C4-2B (cell line): Measurements from ENCODE around the gene OSBPL6.

ENCODE experiments used
- H3K27ac ChIP-seq: fragments of 450-650 bp; 2 replicates; pipeline ENCODE4 v1.5.1; 2017
- ZFX ChIP-seq: fragments of 450-650 bp; IDR thresholded peaks from 2 replicates; pipeline ENCODE4 v1.6.1; 2017
- TF ChIP-seq, protein P1 (sequence below): fragments of 450-650 bp; conservative IDR thresholded peaks from 2 replicates; pipeline ENCODE4 v1.5.1; 2017; ENCODE audit warnings: mild to moderate bottlenecking

OSBPL6 gene

DNA sequence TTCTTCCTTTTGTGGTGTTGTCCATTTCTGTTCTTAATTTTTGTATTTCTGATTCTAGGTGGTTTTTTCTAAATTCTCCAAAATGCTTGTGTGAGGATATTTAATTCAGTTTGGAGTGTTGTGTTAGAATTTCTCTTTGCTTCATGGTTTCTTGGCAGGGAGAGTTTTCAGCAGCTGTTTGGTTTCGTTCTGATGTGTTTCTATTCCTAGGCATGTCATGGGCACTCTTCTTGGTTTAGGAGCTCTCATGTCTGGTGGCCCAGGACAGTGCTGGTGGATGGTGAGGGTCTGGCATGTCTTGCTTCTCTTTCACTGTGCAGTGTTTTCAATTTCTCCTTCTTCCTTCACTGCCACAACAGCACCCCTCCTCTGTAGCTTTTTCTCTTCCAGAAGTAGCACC lies 52.9 kb downstream of the OSBPL6 start:
- no peak overlapping the region for H3K27ac ChIP-seq
- TF ChIP-seq, protein P1, sequence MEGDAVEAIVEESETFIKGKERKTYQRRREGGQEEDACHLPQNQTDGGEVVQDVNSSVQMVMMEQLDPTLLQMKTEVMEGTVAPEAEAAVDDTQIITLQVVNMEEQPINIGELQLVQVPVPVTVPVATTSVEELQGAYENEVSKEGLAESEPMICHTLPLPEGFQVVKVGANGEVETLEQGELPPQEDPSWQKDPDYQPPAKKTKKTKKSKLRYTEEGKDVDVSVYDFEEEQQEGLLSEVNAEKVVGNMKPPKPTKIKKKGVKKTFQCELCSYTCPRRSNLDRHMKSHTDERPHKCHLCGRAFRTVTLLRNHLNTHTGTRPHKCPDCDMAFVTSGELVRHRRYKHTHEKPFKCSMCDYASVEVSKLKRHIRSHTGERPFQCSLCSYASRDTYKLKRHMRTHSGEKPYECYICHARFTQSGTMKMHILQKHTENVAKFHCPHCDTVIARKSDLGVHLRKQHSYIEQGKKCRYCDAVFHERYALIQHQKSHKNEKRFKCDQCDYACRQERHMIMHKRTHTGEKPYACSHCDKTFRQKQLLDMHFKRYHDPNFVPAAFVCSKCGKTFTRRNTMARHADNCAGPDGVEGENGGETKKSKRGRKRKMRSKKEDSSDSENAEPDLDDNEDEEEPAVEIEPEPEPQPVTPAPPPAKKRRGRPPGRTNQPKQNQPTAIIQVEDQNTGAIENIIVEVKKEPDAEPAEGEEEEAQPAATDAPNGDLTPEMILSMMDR, result no peak
- no peak for TF ChIP-seq ZFX

DNA sequence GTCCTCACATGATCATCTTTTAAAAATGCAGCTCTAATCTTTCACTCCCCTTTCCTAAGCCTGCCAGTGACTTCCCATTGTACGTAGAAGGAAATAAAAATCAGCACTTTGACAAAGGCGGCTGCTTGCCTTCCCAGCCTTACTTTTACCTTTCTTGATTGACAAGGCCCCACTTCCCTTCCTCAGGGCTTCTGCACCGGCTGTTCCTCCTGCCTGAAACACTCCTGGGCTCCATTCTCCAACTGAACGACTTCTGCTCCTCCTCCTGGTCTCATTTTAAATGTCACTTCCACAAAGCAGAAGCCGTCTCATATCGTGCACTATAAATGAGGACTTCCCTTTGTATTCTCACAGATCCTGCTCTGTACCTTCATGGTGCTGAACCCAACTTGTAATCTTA lies 56.1 kb downstream of the OSBPL6 start:
- H3K27ac ChIP-seq, result no peak overlapping the region
- no peak for TF ChIP-seq ZFX
- TF ChIP-seq, protein P1, result no peak

DNA sequence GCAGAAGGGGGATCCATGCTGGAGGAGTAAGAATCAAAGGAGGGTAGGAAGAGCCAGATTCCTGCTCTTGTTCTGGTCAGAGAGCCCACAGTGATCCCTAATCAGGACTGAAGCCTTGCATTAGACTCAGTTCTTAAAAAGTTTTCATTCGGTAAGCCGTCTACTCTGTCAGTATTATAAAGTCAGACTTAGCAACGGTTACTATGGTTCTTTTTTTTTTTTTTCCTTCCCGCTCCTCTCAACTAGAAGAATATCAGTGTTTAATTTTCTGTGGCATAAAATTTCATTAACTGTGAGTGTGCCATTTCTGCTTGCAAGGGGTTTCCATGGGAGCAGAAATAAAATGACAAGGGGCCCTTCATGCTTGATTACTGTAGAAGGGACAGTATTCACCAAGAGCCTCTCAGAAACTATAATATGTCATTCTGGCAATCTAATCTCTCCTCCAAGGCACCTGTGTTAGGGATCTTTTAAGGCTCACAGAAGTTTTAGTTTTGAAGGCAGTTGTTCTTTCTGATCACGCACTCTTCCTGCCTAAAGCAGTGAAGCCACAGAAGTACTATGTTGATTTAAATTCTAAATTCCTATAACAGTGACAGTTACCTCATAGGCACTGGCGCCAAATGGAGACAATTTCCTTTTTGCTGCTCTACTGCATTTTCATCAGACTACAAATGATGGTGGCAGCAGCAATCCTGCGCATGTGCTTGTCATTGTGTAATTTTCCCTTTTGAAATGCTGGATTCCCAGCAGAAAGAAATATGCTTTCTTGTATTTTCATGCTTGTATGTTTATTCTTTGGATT lies 57.0 kb downstream of the OSBPL6 start:
- TF ChIP-seq ZFX, result no peak
- TF ChIP-seq, protein P1, result no peak

DNA sequence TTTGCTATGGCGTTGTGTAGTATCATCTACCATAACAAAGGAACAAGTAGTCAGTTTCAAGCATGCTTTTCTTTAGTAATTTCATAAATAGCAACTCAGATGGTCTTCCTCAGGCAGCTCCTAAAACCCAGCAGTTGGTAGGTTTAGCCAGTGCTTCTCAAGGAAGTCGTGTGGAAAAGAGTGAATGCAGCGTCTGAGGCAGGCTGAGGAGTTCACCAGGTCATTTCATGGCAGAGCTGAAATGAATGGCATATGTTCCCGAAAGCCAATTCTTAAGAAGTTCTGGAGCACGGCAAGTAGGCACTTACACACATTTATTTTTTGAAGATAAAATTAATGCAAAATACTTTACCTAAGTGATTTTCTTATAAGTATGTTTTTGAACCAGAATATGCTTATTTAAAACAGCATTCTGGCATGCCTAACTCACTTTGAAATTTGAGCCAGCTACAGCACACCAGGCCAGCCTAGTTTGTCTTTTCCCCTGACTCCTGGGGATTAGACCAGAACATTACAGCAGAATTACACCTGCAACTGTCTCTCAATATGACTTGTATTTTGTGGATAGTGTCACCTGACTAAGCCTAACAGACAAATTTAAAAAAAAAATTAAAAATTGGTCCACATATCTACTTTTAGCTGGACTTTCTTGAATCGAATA lies 62.2 kb downstream of the OSBPL6 start:
- TF ChIP-seq, protein P1, result no peak
- TF ChIP-seq ZFX, result no peak
- no peak overlapping the region for H3K27ac ChIP-seq

More for the DNA sequence above, 57.0 kb downstream of the OSBPL6 start:
- no peak overlapping the region for H3K27ac ChIP-seq

DNA sequence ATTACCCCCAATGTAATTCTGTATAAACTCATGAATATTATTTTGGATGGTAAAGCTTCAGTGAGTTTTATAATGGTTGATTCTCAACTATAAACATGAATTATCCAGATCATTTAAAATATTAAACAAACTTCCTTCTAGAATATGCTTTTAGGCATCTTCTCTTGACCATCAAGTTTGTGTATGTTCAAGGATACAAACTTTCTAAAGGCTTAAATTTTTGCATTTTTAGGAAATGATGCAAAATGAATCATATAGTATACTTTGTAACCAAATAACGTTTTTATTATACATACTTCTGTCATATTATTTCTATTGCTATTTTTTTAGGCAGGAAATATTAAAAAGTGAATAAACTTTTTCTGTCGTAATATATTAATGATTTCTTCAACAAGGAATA lies 62.8 kb downstream of the OSBPL6 start:
- H3K27ac ChIP-seq, result no peak overlapping the region
- no peak for TF ChIP-seq ZFX
- TF ChIP-seq, protein P1, result no peak

DNA sequence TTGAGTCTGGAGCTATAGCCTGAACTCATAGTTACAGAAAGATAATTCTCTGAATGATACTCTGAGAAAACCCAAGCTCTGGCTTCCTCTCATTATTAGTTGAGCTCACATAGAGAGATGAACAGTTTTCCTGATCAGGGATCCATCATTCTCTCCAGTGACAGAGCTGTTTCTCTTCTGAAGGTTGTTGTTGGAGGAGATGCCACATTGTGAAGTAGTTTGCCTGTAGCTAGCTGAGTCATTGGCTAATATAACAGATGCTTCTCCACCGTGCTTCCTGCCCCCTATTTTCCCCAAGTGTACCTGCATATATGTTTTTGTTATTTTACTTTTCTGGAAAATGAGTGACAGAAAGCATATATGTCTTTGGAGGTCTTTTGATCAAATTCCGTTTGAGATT lies 64.6 kb downstream of the OSBPL6 start:
- no peak overlapping the region for H3K27ac ChIP-seq
- TF ChIP-seq, protein P1, result no peak
- TF ChIP-seq ZFX, result no peak

DNA sequence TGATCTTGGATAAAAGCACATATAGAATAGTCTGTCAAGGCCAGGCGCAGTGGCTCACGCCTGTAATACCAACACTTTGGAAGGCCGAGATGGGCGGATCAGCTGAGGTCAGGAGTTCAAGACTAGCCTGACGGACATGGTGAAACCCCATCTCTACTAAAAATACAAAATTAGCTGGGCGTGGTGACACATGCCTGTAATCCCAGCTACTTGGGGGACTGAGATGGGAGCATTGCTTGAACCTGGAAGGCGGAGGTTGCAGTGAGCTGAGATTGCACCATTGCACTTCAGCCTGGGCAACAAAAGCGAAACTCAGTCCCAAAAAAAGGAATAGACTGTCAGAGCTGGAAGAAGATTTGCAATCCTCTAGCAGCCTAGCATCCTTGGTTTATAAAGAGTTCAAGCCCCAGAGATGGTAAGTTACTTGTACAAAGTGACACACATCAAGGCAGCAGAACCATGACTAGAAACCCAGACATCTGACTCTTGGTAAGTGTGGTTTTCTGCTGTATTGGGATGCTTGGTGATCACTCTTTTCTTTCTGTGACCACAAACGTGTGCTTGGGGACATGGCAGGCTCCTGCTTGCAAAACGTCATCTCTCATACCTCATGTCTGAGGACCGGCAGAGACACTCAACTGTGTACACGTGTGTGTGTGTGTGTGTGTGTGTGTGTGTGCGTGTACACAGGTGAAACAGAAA lies 69.0 kb downstream of the OSBPL6 start:
- H3K27ac ChIP-seq, result no peak overlapping the region
- TF ChIP-seq, protein P1, result no peak
- no peak for TF ChIP-seq ZFX
